ENCODE data around the gene ANKRD45. TPM values are rescaled to one million over a fixed set of nuclear protein-coding genes. Genes with fewer than 3 reads are reported as not detected.
"Not testable (repeated sequence)": the region's sequence is repeated elsewhere in the genome, so short reads cannot be mapped to it uniquely, and the experiment has no call there.

ANKRD45 gene
- total RNA-seq, 1 donor from 2014 or later, result not detected

DNA sequence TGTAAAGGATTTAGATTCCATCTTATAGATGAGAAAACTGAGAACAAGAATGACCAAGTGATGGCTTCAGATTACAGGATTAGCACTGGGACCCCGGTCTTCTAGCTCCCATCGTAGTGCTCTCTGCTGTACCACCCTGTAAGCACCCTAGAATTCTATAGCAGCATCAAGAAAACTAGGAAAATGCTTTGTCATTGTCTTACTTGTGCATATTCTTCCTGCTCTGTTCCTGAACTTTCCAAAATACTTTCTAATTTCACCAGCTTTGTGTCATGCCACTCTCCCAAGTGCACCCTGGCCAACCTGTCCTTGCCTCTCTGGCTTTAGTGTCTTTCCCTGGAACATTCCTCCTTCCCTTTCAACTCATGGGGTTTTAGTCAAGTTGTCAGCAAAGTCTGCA is 39.1 kb upstream of the ANKRD45 start:
- Mint-ChIP-seq H3K27me3 (ENCODE audit: low read depth) (peaks cover 22% of the 10 kb centered on the region), H3K4me1 (ENCODE audit: low read depth) (no peaks in the 10 kb centered on the region), H3K4me3 (ENCODE audit: unreplicated experiment) (no peak overlapping the region), H3K9me3 (ENCODE audit: low read depth) (no peaks in the 10 kb centered on the region), H3K36me3 (ENCODE audit: low read depth) (no peaks in the 10 kb centered on the region), H3K27ac (ENCODE audit: unreplicated experiment) (no peak overlapping the region)
- no peak for DNase-seq (ENCODE audit: low spot score)
- no peak for TF ChIP-seq CTCF (IDR thresholded peaks at IDR 0.05)

DNA sequence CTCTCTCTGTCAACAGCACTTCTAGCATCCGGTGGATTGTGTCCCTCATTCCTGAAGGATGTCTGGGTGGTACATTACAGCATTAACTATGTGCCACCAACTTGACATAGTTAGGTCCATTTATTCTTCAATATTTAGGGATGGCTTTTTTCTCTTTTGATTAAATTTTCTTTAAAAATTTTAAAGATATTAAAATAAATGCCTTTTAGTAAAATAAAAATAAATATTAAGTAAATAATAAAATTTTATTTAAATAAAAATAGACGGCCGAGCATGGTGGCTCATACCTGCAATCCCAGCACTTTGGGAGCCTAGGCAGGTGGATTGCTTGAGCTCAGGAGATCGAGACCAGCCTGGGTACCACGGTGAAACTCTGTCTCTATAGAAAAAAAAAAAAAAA is 35.5 kb upstream of the ANKRD45 start:
- Mint-ChIP-seq H3K36me3 (ENCODE audit: low read depth) (no peaks in the 10 kb centered on the region), H3K27ac (ENCODE audit: unreplicated experiment) (no peak overlapping the region), H3K4me3 (ENCODE audit: unreplicated experiment) (no peak overlapping the region), H3K4me1 (ENCODE audit: low read depth) (no peaks in the 10 kb centered on the region), H3K9me3 (ENCODE audit: low read depth) (no peaks in the 10 kb centered on the region), H3K27me3 (ENCODE audit: low read depth) (peaks cover 12% of the 10 kb centered on the region)
- TF ChIP-seq CTCF (IDR thresholded peaks at IDR 0.05), result no peak
- no peak for DNase-seq (ENCODE audit: low spot score)

DNA sequence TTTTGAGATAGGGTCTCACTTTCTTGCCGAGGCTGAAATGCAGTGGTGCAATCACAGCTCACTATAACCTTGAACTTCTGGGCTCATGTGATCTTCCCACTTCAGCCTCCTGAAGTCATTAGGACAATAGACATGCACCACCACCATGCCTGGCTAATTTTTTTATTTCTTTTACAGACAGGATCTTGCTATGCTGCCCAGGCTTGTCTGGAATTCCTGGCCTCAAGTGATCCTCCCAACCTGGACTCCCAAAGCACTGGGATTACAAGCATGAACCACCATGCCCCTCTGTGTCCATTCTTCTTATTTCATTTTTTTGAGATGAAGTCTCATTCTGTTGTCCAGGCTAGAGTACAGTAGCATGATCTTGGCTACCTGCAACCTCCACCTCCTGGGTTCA is 33.1 kb upstream of the ANKRD45 start:
- Mint-ChIP-seq H3K9me3 (ENCODE audit: low read depth) (peaks cover under 1% of the 10 kb centered on the region), H3K27ac (ENCODE audit: unreplicated experiment) (no peak overlapping the region), H3K36me3 (ENCODE audit: low read depth) (peaks cover 2% of the 10 kb centered on the region), H3K4me1 (ENCODE audit: low read depth) (no peaks in the 10 kb centered on the region), H3K4me3 (ENCODE audit: unreplicated experiment) (no peak overlapping the region), H3K27me3 (ENCODE audit: low read depth) (peaks cover 21% of the 10 kb centered on the region)
- no peak for TF ChIP-seq CTCF (IDR thresholded peaks at IDR 0.05)
- no peak for DNase-seq (ENCODE audit: low spot score)

DNA sequence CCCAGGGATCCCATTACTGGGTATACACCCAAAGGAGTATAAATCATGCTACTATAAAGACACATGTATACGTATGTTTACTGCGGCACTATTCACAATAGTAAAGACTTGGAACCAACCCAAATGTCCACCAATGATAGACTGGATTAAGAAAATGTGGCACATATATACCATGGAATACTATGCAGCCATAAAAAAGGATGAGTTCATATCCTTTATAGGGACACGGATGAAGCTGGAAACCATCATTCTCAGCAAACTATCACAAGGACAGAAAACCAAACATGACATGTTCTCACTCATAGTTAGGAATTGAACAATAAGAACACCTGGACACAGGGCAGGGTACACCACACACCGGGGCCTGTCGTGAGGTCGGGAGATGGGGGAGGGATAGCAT is 31.6 kb upstream of the ANKRD45 start:
- not testable (repeated sequence) for DNase-seq (ENCODE audit: low spot score)

GRCh38 chr1:173693238-173693637 is 23.6 kb upstream of the ANKRD45 start:
- H3K4me1 Mint-ChIP-seq (ENCODE audit: low read depth), result peaks cover 5% of the 10 kb centered on the region
- no peak overlapping the region for H3K27ac Mint-ChIP-seq (ENCODE audit: unreplicated experiment)
- H3K4me3 Mint-ChIP-seq (ENCODE audit: unreplicated experiment), result no peak overlapping the region
- peaks cover under 1% of the 10 kb centered on the region for H3K36me3 Mint-ChIP-seq (ENCODE audit: low read depth)
- DNase-seq (ENCODE audit: low spot score), result no peak
- H3K9me3 Mint-ChIP-seq (ENCODE audit: low read depth), result peaks cover 14% of the 10 kb centered on the region
- H3K27me3 Mint-ChIP-seq (ENCODE audit: low read depth), result peaks cover 4% of the 10 kb centered on the region
- TF ChIP-seq CTCF (IDR thresholded peaks at IDR 0.05), result no peak

More for the DNA sequence above, 31.6 kb upstream of the ANKRD45 start:
- not testable (repeated sequence) for H3K36me3 Mint-ChIP-seq (ENCODE audit: low read depth); H3K27ac Mint-ChIP-seq (ENCODE audit: unreplicated experiment); H3K4me3 Mint-ChIP-seq (ENCODE audit: unreplicated experiment); H3K4me1 Mint-ChIP-seq (ENCODE audit: low read depth)
- Mint-ChIP-seq H3K27me3 (ENCODE audit: low read depth) (peaks cover 21% of the 10 kb centered on the region), H3K9me3 (ENCODE audit: low read depth) (peaks cover 10% of the 10 kb centered on the region)

GRCh38 chr1:173688300-173688699 is 18.6 kb upstream of the ANKRD45 start:
- Mint-ChIP-seq H3K9me3 (ENCODE audit: low read depth) (no peaks in the 10 kb centered on the region), H3K4me3 (ENCODE audit: unreplicated experiment) (no peak overlapping the region), H3K36me3 (ENCODE audit: low read depth) (no peaks in the 10 kb centered on the region), H3K27me3 (ENCODE audit: low read depth) (no peaks in the 10 kb centered on the region), H3K27ac (ENCODE audit: unreplicated experiment) (no peak overlapping the region), H3K4me1 (ENCODE audit: low read depth) (peaks cover 5% of the 10 kb centered on the region)
- TF ChIP-seq CTCF (IDR thresholded peaks at IDR 0.05), result no peak
- no peak for DNase-seq (ENCODE audit: low spot score)

DNA sequence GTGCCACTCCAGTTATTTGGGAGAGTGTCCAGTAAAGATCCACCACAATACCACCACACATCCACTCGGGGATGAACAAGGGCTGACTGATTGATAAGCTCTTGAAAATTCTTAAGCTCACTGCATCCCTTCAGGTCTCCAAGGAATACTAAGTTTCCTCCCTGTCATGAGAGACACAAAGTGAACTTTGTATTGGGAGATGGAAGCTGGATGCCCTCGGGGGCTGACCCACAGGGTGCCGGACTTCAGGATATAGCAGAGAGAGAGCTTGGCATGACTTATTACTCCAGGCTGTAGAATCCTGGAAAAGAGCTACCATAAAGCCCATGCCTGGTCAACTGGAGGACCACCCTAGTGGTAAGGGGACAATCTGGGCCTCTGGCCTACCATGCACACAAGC is 15.5 kb upstream of the ANKRD45 start:
- not testable (repeated sequence) for H3K4me3 Mint-ChIP-seq (ENCODE audit: unreplicated experiment); H3K27ac Mint-ChIP-seq (ENCODE audit: unreplicated experiment); H3K4me1 Mint-ChIP-seq (ENCODE audit: low read depth); H3K36me3 Mint-ChIP-seq (ENCODE audit: low read depth); DNase-seq (ENCODE audit: low spot score); H3K9me3 Mint-ChIP-seq (ENCODE audit: low read depth); H3K27me3 Mint-ChIP-seq (ENCODE audit: low read depth)

GRCh38 chr1:173683838-173684237 is 14.2 kb upstream of the ANKRD45 start:
- not testable (repeated sequence) for H3K27ac Mint-ChIP-seq (ENCODE audit: unreplicated experiment)

More at GRCh38 chr1:173683838-173684237, 14.2 kb upstream of the ANKRD45 start:
- H3K4me3 Mint-ChIP-seq (ENCODE audit: unreplicated experiment); DNase-seq (ENCODE audit: low spot score); H3K4me1 Mint-ChIP-seq (ENCODE audit: low read depth); H3K36me3 Mint-ChIP-seq (ENCODE audit: low read depth); H3K27me3 Mint-ChIP-seq (ENCODE audit: low read depth): not testable (repeated sequence)
- H3K9me3 Mint-ChIP-seq (ENCODE audit: low read depth), result peaks cover 11% of the 10 kb centered on the region

All from chondrocyte (in vitro differentiated cells).